Fibroblast of skin of left quadriceps (primary cell): ENCODE data around the gene RNASE1.

Experiments used
- DNase-seq, 2 experiments: peaks; one replicate each; pipeline ENCODE4 v3.0.0-alpha.2; 2013; ENCODE audit warnings: low read depth in 2 of 2

Gene RNASE1

GRCh38 chr14:20807304-20808161 lies 4.9 kb upstream of the RNASE1 start:
- no peak for DNase-seq

GRCh38 chr14:20805485-20805884 lies 2.8 kb upstream of the RNASE1 start:
- no peak for DNase-seq

GRCh38 chr14:20803223-20803622 lies 579 bp upstream of the RNASE1 start:
- DNase-seq, result no peak

- no peak for DNase-seq
These were observed 918 bp downstream of the RNASE1 start for GRCh38 chr14:20801726-20802125.

- DNase-seq, result no peak
These were observed 2.6 kb downstream of the RNASE1 start for GRCh38 chr14:20799892-20800544.

- no peak for DNase-seq
These were observed 3.2 kb downstream of the RNASE1 start for GRCh38 chr14:20799456-20799891.

- no peak for DNase-seq
These were observed 3.7 kb downstream of the RNASE1 start for GRCh38 chr14:20798932-20799331.

GRCh38 chr14:20798318-20798717 lies 4.3 kb downstream of the RNASE1 start:
- DNase-seq, result no peak

- DNase-seq, result no peak
These were observed 5.5 kb downstream of the RNASE1 start for GRCh38 chr14:20797164-20797563.

- DNase-seq, result no peak
These were observed 7.8 kb downstream of the RNASE1 start for GRCh38 chr14:20794644-20795369.

- no peak for DNase-seq
These were observed 10.1 kb downstream of the RNASE1 start for GRCh38 chr14:20792556-20792955.

GRCh38 chr14:20791597-20791996 lies 11.0 kb downstream of the RNASE1 start:
- no peak for DNase-seq

GRCh38 chr14:20791187-20791586 lies 11.5 kb downstream of the RNASE1 start:
- DNase-seq, result no peak

GRCh38 chr14:20790464-20791116 lies 12.1 kb downstream of the RNASE1 start:
- DNase-seq, result no peak

- no peak for DNase-seq
These were observed 13.3 kb downstream of the RNASE1 start for GRCh38 chr14:20789230-20789813.

GRCh38 chr14:20787025-20787424 lies 15.6 kb downstream of the RNASE1 start:
- no peak for DNase-seq

- no peak for DNase-seq
These were observed 20.3 kb downstream of the RNASE1 start for GRCh38 chr14:20782280-20782890.

- no peak for DNase-seq
These were observed 20.8 kb downstream of the RNASE1 start for GRCh38 chr14:20781803-20782202.

- no peak for DNase-seq
These were observed 26.7 kb downstream of the RNASE1 start for GRCh38 chr14:20775901-20776300.

GRCh38 chr14:20775043-20775442 lies 27.6 kb downstream of the RNASE1 start:
- no peak for DNase-seq

GRCh38 chr14:20774258-20774824 lies 28.3 kb downstream of the RNASE1 start:
- no peak for DNase-seq
